ENCODE data around the gene KRTAP3-1. TPM values are rescaled to one million over a fixed set of nuclear protein-coding genes. Genes with fewer than 3 reads are reported as not detected.

The KRTAP3-1 gene
- total RNA-seq, 1 donor from 2014 or later = not detected

DNA sequence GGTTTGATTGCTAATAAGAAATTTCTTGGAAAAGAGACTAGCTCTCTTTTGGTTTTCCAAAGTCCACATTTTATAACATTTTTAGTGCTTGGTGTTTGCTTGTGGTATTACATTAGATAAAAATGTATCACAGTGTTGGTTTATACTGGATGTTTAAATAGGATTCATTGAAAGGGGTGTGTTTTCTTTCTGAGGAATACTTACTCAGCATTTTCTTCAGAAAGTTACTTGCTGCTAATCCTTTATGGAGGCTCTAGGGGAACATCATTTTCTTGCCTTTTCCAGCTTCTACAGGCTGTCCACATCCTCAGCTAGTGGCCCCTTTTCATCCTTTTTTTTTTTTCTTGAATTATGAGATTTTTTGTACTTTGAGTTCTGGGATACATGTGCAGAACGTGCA lies 41.3 kb downstream of the KRTAP3-1 start:
- Mint-ChIP-seq H3K4me3 (no peak overlapping the region), H3K27me3 (no peaks in the 10 kb centered on the region), H3K36me3 (peaks cover 6% of the 10 kb centered on the region), H3K9me3 (peaks cover 6% of the 10 kb centered on the region), H3K4me1 (ENCODE audit: unreplicated experiment) (no peaks in the 10 kb centered on the region), H3K27ac (no peak overlapping the region)
- no peak for DNase-seq (ENCODE audit: extremely low spot score, unreplicated experiment)
- TF ChIP-seq, protein P1, sequence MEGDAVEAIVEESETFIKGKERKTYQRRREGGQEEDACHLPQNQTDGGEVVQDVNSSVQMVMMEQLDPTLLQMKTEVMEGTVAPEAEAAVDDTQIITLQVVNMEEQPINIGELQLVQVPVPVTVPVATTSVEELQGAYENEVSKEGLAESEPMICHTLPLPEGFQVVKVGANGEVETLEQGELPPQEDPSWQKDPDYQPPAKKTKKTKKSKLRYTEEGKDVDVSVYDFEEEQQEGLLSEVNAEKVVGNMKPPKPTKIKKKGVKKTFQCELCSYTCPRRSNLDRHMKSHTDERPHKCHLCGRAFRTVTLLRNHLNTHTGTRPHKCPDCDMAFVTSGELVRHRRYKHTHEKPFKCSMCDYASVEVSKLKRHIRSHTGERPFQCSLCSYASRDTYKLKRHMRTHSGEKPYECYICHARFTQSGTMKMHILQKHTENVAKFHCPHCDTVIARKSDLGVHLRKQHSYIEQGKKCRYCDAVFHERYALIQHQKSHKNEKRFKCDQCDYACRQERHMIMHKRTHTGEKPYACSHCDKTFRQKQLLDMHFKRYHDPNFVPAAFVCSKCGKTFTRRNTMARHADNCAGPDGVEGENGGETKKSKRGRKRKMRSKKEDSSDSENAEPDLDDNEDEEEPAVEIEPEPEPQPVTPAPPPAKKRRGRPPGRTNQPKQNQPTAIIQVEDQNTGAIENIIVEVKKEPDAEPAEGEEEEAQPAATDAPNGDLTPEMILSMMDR (conservative IDR thresholded peaks at IDR 0.05) = no peak

DNA sequence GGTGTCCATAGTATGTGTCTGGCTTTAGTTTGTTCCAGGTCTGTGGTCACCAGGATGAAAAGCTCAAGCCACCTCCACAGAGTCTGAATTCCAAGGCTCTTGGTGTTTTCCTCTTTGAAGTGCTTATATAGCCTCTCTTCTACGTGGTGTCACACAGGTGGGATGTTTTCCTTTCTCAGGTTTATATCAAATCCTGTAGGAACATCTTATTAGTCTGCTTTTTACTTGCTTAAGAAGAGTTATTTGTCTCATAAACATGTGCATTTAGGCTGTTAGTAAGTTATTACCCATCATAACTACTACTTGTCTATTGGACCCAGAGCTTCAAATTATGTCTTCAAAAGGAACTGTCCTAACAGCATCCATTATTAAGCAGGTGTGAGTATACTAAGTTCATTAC lies 42.1 kb downstream of the KRTAP3-1 start, which contains the start of gene KRT39:
TSS of gene KRT39 (minus strand) at position 101 of the 400 bp plus-strand sequence. CDS start at position 9, 92 bp downstream.
- no peaks in the 10 kb centered on the region for H3K27me3 Mint-ChIP-seq
- no peak within 1 kb of the TSS for H3K4me3 Mint-ChIP-seq
- H3K9me3 Mint-ChIP-seq = peaks cover 6% of the 10 kb centered on the region
- H3K27ac Mint-ChIP-seq = no peak within 1 kb of the TSS
- DNase-seq (ENCODE audit: extremely low spot score, unreplicated experiment) = no peak
- H3K36me3 Mint-ChIP-seq = peaks cover 6% of the 10 kb centered on the region
- TF ChIP-seq, protein P1 (conservative IDR thresholded peaks at IDR 0.05) = no peak
- H3K4me1 Mint-ChIP-seq (ENCODE audit: unreplicated experiment) = no peaks in the 10 kb centered on the region

DNA sequence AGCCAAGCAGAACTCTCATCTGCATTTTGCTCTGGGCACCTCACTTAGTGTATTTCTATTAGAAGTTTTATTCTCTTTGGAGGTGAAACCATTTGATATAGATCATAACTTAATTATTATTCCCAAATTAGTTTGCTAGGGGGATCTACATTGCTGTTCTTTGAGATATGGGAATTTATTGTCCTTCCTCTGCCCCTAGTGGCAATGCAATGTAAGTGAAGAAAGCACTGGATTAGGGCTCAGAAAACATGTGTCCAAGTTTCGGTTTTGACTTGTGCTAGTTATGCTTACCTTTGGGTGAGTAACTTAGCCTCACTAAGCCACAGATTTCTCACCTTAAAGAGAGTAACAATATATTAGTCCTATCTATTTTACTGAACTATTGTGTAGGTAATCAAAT lies 45.1 kb downstream of the KRTAP3-1 start:
- Mint-ChIP-seq H3K36me3 (peaks cover 6% of the 10 kb centered on the region), H3K4me3 (no peak overlapping the region), H3K9me3 (peaks cover 6% of the 10 kb centered on the region), H3K4me1 (ENCODE audit: unreplicated experiment) (no peaks in the 10 kb centered on the region), H3K27ac (no peak overlapping the region), H3K27me3 (no peaks in the 10 kb centered on the region)
- TF ChIP-seq, protein P1 (conservative IDR thresholded peaks at IDR 0.05) = peak; percentile 78
- DNase-seq (ENCODE audit: extremely low spot score, unreplicated experiment) = no peak

DNA sequence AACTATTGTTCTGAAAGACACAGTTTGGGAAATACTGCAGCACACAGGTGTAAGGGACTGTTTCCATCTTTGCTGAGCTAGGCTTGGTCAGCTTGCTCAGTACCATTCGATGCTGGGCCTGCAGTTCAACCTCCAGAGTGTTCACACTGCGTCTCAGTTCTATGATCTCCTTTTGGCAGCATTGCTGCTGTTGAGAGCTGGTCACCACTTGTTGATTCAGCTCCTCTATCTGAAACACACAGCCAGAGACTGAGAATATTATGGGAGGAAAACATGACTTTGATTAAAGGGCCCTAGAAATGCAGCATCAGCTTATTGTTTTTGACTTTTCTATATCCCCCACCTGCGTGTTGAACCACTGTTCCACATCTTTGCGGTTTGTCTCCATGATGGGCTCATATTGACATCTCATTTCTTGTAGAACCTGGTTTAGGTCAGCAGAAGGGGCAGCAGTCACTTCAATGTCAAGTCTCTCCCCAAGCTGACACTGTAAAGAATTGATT lies 46.8 kb downstream of the KRTAP3-1 start:
- Mint-ChIP-seq H3K4me1 (ENCODE audit: unreplicated experiment) (peaks cover 11% of the 10 kb centered on the region), H3K27me3 (no peaks in the 10 kb centered on the region), H3K9me3 (peaks cover 6% of the 10 kb centered on the region), H3K27ac (no peak overlapping the region), H3K36me3 (peaks cover 6% of the 10 kb centered on the region), H3K4me3 (no peak overlapping the region)
- no peak for DNase-seq (ENCODE audit: extremely low spot score, unreplicated experiment)
- TF ChIP-seq, protein P1 (conservative IDR thresholded peaks at IDR 0.05) = no peak

DNA sequence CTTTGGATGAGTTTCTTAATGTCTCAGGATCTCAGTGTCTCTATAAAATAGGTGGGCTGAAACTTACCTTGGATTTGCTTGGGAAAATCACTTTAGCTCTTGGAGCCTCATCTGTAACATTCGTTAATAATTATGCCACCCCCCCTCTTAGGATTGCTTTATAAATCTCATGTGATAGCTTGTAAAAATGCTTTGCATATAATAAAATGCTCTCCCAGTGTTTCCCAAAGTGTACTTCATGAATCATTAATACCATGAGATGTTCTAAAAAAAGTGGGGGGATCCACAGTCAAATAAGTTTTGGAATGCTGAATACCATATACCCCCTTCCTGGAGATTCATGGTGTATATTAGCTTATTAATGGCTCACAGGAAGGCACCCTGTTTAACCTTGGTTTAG lies 47.3 kb downstream of the KRTAP3-1 start:
- Mint-ChIP-seq H3K27me3 (no peaks in the 10 kb centered on the region), H3K4me1 (ENCODE audit: unreplicated experiment) (peaks cover 17% of the 10 kb centered on the region), H3K27ac (no peak overlapping the region), H3K9me3 (peaks cover 6% of the 10 kb centered on the region), H3K4me3 (no peak overlapping the region), H3K36me3 (peaks cover 6% of the 10 kb centered on the region)
- no peak for DNase-seq (ENCODE audit: extremely low spot score, unreplicated experiment)
- TF ChIP-seq, protein P1 (conservative IDR thresholded peaks at IDR 0.05) = no peak

DNA sequence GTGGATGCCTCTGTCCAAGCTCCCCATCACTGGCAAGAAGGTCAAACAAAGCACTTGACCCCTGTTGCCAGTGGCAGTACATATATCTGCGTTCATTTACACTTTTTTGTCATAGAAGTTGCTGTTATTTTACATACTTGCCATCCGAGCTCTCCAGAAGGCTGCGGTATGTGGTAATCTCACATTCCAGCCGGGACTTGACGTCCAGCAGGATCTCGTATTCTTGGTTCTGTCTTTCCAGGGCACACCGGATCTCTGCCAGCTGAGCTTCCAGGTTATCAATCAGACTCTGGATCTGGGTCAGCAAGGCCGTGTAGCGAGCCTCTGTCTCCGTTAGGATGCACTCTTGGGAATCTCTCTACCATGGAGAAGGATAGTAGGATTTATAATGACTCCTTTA lies 48.8 kb downstream of the KRTAP3-1 start:
- Mint-ChIP-seq H3K4me1 (ENCODE audit: unreplicated experiment) (peaks cover 27% of the 10 kb centered on the region), H3K9me3 (peaks cover 6% of the 10 kb centered on the region), H3K27ac (peak overlapping the region; percentile 50), H3K36me3 (peaks cover 6% of the 10 kb centered on the region), H3K4me3 (no peak overlapping the region), H3K27me3 (no peaks in the 10 kb centered on the region)
- no peak for DNase-seq (ENCODE audit: extremely low spot score, unreplicated experiment)
- TF ChIP-seq, protein P1 (conservative IDR thresholded peaks at IDR 0.05) = no peak

Measured in type B pancreatic cell (in vitro differentiated cells).